Suprapubic skin (tissue), 4 donors: ENCODE measurements around the gene ARHGEF12. TPM values are rescaled to one million over a fixed set of nuclear protein-coding genes. Genes with fewer than 3 reads are reported as not detected.

Source experiments
- DNase-seq, 2 donors: peaks; one replicate each; pipeline ENCODE4 v3.0.0-alpha.2; 2019; ENCODE audit warnings: low spot score in 2 of 2
- H3K27ac ChIP-seq: fragments of 200-600 bp; sonication (generic); one replicate; pipeline ENCODE4 v1.5.1; 2019
- H3K27me3 ChIP-seq: fragments of 200-600 bp; sonication (generic); one replicate; pipeline ENCODE4 v1.5.1; 2019
- H3K36me3 ChIP-seq: fragments of 200-600 bp; sonication (generic); one replicate; pipeline ENCODE4 v1.5.1; 2019
- H3K4me1 ChIP-seq: fragments of 200-600 bp; sonication (generic); one replicate; pipeline ENCODE4 v1.5.1; 2019
- H3K4me3 ChIP-seq: fragments of 200-600 bp; sonication (generic); one replicate; pipeline ENCODE4 v1.5.1; 2019; ENCODE audit warnings: mild to moderate bottlenecking
- H3K9me3 ChIP-seq: fragments of 200-600 bp; sonication (generic); one replicate; pipeline ENCODE4 v1.5.1; 2019
- EP300 ChIP-seq: sonication (generic); formaldehyde crosslinking; IDR thresholded peaks from one replicate; pipeline ENCODE4 v1.6.1; 2017; ENCODE audit warnings: antibody characterized with exemption
- POLR2A ChIP-seq, 2 donors: fragments of 450-650 bp; IDR thresholded peaks; one replicate each; pipeline ENCODE4 v1.6.1; 2017; ENCODE audit warnings: antibody characterized with exemption in 2 of 2, mild to moderate bottlenecking in 2 of 2, moderate library complexity in 2 of 2
- POLR2AphosphoS5 ChIP-seq, 3 donors: sonication (generic); formaldehyde crosslinking; IDR thresholded peaks; one replicate each; pipeline ENCODE4 v1.6.1; 2017; ENCODE audit warnings: antibody characterized with exemption in 3 of 3
- WGBS: methylation state at CpG from one replicate; pipeline ENCODE4 v1.1.5; 2018; 5-methylcytosine and 5-hydroxymethylcytosine counted together
- total RNA-seq, 4 donors: library from RNA; depleted of rRNA; stranded (reverse); fragments of >200 nt; gene quantifications; one replicate each; pipeline ENCODE4 v1.1.0, GENCODE V29; 2016
- TF ChIP-seq, protein P1 (sequence below), 2 donors: fragments of 200-600 bp in 1 of 2; fragments of 450-650 bp in 1 of 2; sonication (generic) in 1 of 2; IDR thresholded peaks; one replicate each; pipeline ENCODE4 v1.5.1; 2016 to 2019; ENCODE audit warnings: antibody characterized with exemption in 2 of 2, mild to moderate bottlenecking in 1 of 2, moderate library complexity in 1 of 2

The ARHGEF12 gene
- total RNA-seq, 4 donors from 2014 or later: 107 to 222 (median 138) TPM

DNA sequence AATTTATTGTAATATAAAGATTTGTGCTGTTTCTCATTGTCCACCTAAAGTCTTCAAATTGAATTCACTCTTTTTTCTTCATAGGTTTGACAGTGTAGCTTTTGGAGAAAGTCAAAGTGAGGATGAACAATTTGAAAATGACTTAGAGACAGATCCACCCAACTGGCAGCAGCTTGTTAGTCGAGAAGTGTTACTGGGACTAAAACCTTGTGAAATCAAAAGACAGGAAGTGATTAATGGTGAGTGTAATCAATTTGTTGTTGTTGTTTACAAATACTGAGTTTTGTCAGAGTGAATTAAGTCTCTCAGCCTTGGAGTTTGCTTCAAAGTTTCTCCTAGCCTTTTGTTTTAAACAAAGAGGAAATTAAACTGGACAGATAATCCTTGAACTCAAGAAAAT lies 121.8 kb downstream of the ARHGEF12 start:
- Histone ChIP-seq H3K4me1 (no peaks in the 10 kb centered on the region), H3K27me3 (no peaks in the 10 kb centered on the region), H3K36me3 (peaks cover 98% of the 10 kb centered on the region), H3K4me3 (no peak overlapping the region), H3K27ac (no peak overlapping the region), H3K9me3 (no peaks in the 10 kb centered on the region)
- TF ChIP-seq, protein P1, sequence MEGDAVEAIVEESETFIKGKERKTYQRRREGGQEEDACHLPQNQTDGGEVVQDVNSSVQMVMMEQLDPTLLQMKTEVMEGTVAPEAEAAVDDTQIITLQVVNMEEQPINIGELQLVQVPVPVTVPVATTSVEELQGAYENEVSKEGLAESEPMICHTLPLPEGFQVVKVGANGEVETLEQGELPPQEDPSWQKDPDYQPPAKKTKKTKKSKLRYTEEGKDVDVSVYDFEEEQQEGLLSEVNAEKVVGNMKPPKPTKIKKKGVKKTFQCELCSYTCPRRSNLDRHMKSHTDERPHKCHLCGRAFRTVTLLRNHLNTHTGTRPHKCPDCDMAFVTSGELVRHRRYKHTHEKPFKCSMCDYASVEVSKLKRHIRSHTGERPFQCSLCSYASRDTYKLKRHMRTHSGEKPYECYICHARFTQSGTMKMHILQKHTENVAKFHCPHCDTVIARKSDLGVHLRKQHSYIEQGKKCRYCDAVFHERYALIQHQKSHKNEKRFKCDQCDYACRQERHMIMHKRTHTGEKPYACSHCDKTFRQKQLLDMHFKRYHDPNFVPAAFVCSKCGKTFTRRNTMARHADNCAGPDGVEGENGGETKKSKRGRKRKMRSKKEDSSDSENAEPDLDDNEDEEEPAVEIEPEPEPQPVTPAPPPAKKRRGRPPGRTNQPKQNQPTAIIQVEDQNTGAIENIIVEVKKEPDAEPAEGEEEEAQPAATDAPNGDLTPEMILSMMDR (IDR thresholded peaks at IDR 0.05): no peak
- TF ChIP-seq EP300 (no peak), POLR2A (IDR thresholded peaks at IDR 0.05) (no peak), POLR2AphosphoS5 (IDR thresholded peaks at IDR 0.05) (no peak)
- no peak for DNase-seq
- 64% methylated on average over 1 of the region's 1 CpG for whole genome bisulfite sequencing

DNA sequence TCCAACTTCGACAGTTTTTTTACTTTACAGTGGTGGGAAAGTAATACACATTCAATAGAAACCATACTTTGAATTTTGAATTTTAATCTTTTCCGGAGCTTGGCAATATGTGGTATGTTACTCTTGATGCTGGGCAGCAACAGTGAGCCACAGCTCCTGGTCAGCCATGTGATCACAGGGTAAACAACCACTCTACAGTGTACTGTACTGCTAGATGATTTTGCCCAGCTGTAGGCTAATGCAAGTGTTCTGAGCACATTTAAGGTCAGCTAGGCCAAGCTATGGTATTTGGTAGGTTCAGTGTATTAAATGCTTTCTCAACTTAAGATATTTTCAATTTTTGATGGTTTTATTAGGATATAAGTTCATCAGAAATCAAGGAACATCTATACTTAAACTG lies 126.6 kb downstream of the ARHGEF12 start:
- H3K27me3 ChIP-seq: no peaks in the 10 kb centered on the region
- peaks cover 87% of the 10 kb centered on the region for H3K36me3 ChIP-seq
- WGBS: 94% methylated on average over 2 of the region's 2 CpGs
- no peak overlapping the region for H3K4me3 ChIP-seq
- H3K27ac ChIP-seq: no peak overlapping the region
- H3K9me3 ChIP-seq: no peaks in the 10 kb centered on the region
- no peak for DNase-seq
- TF ChIP-seq POLR2AphosphoS5 (IDR thresholded peaks at IDR 0.05) (no peak), EP300 (no peak), POLR2A (IDR thresholded peaks at IDR 0.05) (no peak)
- TF ChIP-seq, protein P1 (IDR thresholded peaks at IDR 0.05): no peak
- H3K4me1 ChIP-seq: no peaks in the 10 kb centered on the region

DNA sequence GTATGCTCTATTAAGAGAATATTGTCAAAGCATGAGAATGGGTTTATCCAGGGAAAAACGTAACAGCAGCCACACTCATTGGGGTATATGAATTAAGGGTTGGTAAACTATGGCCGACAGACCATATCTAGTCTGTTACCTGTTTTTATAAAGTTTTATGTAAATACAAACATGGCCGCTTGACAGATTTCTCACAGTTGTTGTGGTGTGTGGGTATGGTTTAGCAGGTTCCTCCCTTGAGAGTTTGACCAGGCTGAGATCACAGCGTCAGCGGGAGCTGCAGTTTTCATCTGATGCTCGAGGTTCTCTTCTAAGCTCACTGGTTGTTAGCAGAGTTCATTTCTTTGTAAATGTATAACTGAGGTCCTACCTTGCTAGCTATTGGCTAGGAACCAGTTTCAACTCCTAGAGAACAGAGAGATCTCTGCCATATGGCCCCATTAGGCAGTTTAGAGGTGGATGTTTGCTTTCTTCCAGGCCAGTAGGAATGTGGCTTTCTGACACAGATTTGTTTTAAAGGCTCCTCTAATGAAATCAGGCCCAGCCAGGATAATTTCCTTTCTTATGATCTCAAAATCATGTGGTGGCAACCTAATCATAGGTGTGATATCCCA lies 129.8 kb downstream of the ARHGEF12 start:
- Histone ChIP-seq H3K4me1 (no peaks in the 10 kb centered on the region), H3K4me3 (no peak overlapping the region), H3K27me3 (no peaks in the 10 kb centered on the region), H3K27ac (no peak overlapping the region), H3K9me3 (no peaks in the 10 kb centered on the region), H3K36me3 (peaks cover 86% of the 10 kb centered on the region)
- DNase-seq: no peak
- TF ChIP-seq EP300: no peak
- TF ChIP-seq POLR2AphosphoS5 (IDR thresholded peaks at IDR 0.05): no peak
- TF ChIP-seq POLR2A (IDR thresholded peaks at IDR 0.05): no peak
- TF ChIP-seq, protein P1 (IDR thresholded peaks at IDR 0.05): no peak
- WGBS: 86% methylated on average over 6 of the region's 6 CpGs

DNA sequence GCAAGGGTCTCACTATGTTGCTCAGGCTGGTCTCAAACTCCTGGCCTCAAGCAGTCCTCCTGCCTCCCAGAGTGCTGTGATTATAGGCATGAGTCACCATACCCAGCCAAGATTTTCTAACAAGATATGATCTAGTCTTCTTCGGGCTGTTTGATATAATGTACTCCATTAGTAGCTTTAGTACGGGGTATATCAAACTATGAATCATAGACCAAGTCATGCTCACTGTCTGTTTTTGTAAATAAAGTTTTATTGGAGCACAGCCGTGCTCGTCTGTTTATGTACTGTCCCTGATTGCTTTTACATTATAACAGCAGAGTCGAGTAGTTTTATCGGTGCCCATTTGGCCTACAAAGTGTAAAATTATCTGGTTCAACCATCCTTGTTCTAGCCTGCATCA lies 131.4 kb downstream of the ARHGEF12 start:
- WGBS: 90% methylated on average over 6 of the region's 6 CpGs
- TF ChIP-seq, protein P1 (IDR thresholded peaks at IDR 0.05): no peak
- TF ChIP-seq POLR2AphosphoS5 (IDR thresholded peaks at IDR 0.05) (no peak), POLR2A (IDR thresholded peaks at IDR 0.05) (no peak), EP300 (no peak)
- no peaks in the 10 kb centered on the region for H3K9me3 ChIP-seq
- no peaks in the 10 kb centered on the region for H3K4me1 ChIP-seq
- DNase-seq: no peak
- no peaks in the 10 kb centered on the region for H3K27me3 ChIP-seq
- no peak overlapping the region for H3K4me3 ChIP-seq
- H3K27ac ChIP-seq: no peak overlapping the region
- peaks cover 86% of the 10 kb centered on the region for H3K36me3 ChIP-seq

DNA sequence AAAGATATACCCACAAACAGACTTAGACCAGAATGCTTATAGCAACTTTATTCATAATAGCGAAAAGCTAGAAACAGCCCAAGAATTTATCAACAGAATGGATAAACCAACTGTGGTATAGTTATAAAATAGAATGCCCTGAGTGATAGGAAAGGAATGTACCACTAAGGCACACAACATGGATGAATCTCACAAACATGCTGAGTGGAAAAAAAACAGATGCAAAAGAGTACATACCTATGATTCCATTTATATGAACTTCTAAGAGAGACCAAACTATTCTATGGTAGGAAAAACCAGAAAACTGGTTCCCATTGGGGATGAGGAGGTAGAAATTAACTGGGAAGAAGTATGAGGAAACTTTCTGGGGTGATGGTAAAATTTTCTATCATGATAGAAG lies 134.9 kb downstream of the ARHGEF12 start:
- H3K36me3 ChIP-seq: peaks cover 96% of the 10 kb centered on the region
- no peaks in the 10 kb centered on the region for H3K4me1 ChIP-seq
- H3K27ac ChIP-seq: no peak overlapping the region
- no peak for DNase-seq
- 94% methylated on average over 1 of the region's 1 CpG for WGBS
- TF ChIP-seq, protein P1 (IDR thresholded peaks at IDR 0.05): no peak
- TF ChIP-seq POLR2AphosphoS5 (IDR thresholded peaks at IDR 0.05) (no peak), POLR2A (IDR thresholded peaks at IDR 0.05) (no peak), EP300 (no peak)
- H3K9me3 ChIP-seq: no peaks in the 10 kb centered on the region
- H3K27me3 ChIP-seq: no peaks in the 10 kb centered on the region
- no peak overlapping the region for H3K4me3 ChIP-seq
